ENCODE results near the gene SULT4A1.

GRCh38 chr22:43854786-43855271, 7.5 kb downstream of the SULT4A1 start:
- TF ChIP-seq SIN3A (IDR thresholded peaks at IDR 0.05; ENCODE audit: borderline replicate concordance, insufficient read depth, low read length) (no peak), POLR2AphosphoS5 (IDR thresholded peaks at IDR 0.05; ENCODE audit: low read depth, low read length) (no peak)

All from PFSK-1 (cell line).